Prostate gland (tissue), 2 donors: Measurements from ENCODE around the gene DNM3. TPM values are rescaled to one million over a fixed set of nuclear protein-coding genes. Genes with fewer than 3 reads are reported as not detected.

Source experiments
- DNase-seq: peaks from one replicate; pipeline ENCODE4 v3.0.0-alpha.2; 2019; ENCODE audit warnings: low spot score
- H3K27ac ChIP-seq, 2 donors: fragments of 200-600 bp; sonication (generic); 2 replicates each; pipeline ENCODE4 v1.5.1; 2017 to 2019
- H3K27me3 ChIP-seq: fragments of 200-600 bp; sonication (generic); replicated peaks from 2 replicates; pipeline ENCODE4 v1.5.1; 2019; ENCODE audit not compliant: insufficient read depth
- H3K36me3 ChIP-seq, 2 donors: fragments of 200-600 bp; sonication (generic); 1 replicate in 1 of 2; 2 replicates in 1 of 2; pipeline versions ENCODE4 v1.5.1 to v1.8.1; 2017 to 2019
- H3K4me1 ChIP-seq: fragments of 200-600 bp; sonication (generic); replicated peaks from 2 replicates; pipeline ENCODE4 v1.5.1; 2019
- H3K4me3 ChIP-seq, 2 donors: fragments of 200-600 bp; sonication (generic); 2 replicates each; pipeline ENCODE4 v1.5.1; 2017 to 2019
- H3K9me3 ChIP-seq: fragments of 200-600 bp; sonication (generic); 2 replicates; pipeline ENCODE4 v1.5.1; 2017
- POLR2A ChIP-seq: fragments of 450-650 bp; IDR thresholded peaks from one replicate; pipeline ENCODE4 v1.6.1; 2016; ENCODE audit warnings: antibody characterized with exemption, mild to moderate bottlenecking
- POLR2AphosphoS5 ChIP-seq: sonication (generic); formaldehyde crosslinking; IDR thresholded peaks from one replicate; pipeline ENCODE4 v1.6.1; 2017; ENCODE audit warnings: antibody characterized with exemption
- WGBS: methylation state at CpG from one replicate; pipeline ENCODE4 v1.1.5; 2018; 5-methylcytosine and 5-hydroxymethylcytosine counted together
- intact Hi-C: fragments of 100-400 bp; cut with DNase I; formaldehyde crosslinking; loops from one replicate; pipeline ENCODE4 v1.14.2; 2022
- total RNA-seq, 2 donors: library from RNA; depleted of rRNA; stranded (reverse); fragments of >200 nt; gene quantifications; one replicate each; pipeline ENCODE4 v1.1.0, GENCODE V29; 2016
- TF ChIP-seq, protein P1 (sequence below), 4 experiments: fragments of 200-600 bp in 2 of 4; fragments of 450-650 bp in 2 of 4; sonication (generic) in 2 of 4; IDR thresholded peaks; 1 replicate in 3 of 4; 2 replicates in 1 of 4; pipeline ENCODE4 v1.5.1; 2016 to 2019; ENCODE audit warnings: antibody characterized with exemption in 4 of 4, mild to moderate bottlenecking in 2 of 4, moderate library complexity in 2 of 4

The DNM3 gene
- total RNA-seq, 2 donors from 2014 or later, result 2.3 to 5.3 TPM

DNA sequence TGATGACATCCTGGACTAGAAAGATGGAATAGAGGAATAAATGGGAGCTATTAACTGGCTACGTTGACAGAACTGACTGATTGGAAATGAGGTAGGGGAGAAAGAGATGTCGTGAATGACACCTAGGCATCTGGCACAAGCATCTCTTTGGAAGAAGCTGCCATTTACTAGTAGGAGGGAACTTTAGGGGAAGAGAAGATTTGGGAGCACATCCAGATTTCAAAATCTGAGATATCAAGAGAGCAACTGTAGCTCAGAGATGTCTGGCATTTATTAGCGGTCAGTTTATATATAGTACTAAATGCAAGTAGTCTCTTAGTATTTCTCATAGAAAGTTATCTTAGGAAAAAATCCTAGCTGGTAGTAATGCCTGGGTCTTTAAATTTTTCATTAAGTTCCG lies 447.3 kb downstream of the DNM3 start:
- intact Hi-C loops, result loop anchor here (10.0 kb wide), 1 partner anchor 66 kb away; no protein-coding TSS in a partner anchor
- WGBS, result 92% methylated on average over 4 of the region's 4 CpGs

DNA sequence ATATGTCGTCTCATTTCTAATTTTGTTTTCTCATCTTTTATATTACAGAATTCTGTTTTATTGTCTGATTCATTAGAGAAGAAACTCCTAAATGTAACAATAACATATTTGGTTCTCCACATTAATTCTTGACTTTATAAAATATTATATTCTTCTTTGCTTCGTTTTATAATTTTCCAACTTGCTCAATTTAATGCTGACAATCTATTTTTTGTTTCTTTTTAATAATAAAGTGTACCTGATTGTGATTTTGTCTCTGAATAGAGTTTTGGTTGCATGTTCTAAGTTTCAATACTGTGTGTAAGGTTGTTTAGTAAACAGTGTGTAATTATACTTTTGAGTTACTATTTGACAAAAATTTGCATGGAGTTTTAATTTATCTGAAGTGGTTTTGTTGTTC lies 448.1 kb downstream of the DNM3 start:
- no peak for DNase-seq
- Histone ChIP-seq H3K4me3 (no peak overlapping the region), H3K27ac (no peak overlapping the region), H3K9me3 (no peaks in the 10 kb centered on the region), H3K27me3 (no peaks in the 10 kb centered on the region), H3K4me1 (no peaks in the 10 kb centered on the region), H3K36me3 (no peaks in the 10 kb centered on the region)
- 93% methylated on average over 2 of the region's 2 CpGs for WGBS
- intact Hi-C loops, result loop anchor here (10.0 kb wide), 1 partner anchor 65 kb away; no protein-coding TSS in a partner anchor
- TF ChIP-seq POLR2A (no peak), POLR2AphosphoS5 (no peak)
- TF ChIP-seq, protein P1, sequence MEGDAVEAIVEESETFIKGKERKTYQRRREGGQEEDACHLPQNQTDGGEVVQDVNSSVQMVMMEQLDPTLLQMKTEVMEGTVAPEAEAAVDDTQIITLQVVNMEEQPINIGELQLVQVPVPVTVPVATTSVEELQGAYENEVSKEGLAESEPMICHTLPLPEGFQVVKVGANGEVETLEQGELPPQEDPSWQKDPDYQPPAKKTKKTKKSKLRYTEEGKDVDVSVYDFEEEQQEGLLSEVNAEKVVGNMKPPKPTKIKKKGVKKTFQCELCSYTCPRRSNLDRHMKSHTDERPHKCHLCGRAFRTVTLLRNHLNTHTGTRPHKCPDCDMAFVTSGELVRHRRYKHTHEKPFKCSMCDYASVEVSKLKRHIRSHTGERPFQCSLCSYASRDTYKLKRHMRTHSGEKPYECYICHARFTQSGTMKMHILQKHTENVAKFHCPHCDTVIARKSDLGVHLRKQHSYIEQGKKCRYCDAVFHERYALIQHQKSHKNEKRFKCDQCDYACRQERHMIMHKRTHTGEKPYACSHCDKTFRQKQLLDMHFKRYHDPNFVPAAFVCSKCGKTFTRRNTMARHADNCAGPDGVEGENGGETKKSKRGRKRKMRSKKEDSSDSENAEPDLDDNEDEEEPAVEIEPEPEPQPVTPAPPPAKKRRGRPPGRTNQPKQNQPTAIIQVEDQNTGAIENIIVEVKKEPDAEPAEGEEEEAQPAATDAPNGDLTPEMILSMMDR (IDR thresholded peaks at IDR 0.05), result no peak

More for the DNA sequence above, 447.3 kb downstream of the DNM3 start:
- no peaks in the 10 kb centered on the region for H3K36me3 ChIP-seq
- no peak for DNase-seq
- no peak overlapping the region for H3K27ac ChIP-seq
- H3K9me3 ChIP-seq, result no peaks in the 10 kb centered on the region
- H3K4me3 ChIP-seq, result no peak overlapping the region
- no peaks in the 10 kb centered on the region for H3K27me3 ChIP-seq
- TF ChIP-seq POLR2AphosphoS5 (no peak), POLR2A (no peak)
- TF ChIP-seq, protein P1 (IDR thresholded peaks at IDR 0.05), result no peak
- H3K4me1 ChIP-seq, result no peaks in the 10 kb centered on the region

DNA sequence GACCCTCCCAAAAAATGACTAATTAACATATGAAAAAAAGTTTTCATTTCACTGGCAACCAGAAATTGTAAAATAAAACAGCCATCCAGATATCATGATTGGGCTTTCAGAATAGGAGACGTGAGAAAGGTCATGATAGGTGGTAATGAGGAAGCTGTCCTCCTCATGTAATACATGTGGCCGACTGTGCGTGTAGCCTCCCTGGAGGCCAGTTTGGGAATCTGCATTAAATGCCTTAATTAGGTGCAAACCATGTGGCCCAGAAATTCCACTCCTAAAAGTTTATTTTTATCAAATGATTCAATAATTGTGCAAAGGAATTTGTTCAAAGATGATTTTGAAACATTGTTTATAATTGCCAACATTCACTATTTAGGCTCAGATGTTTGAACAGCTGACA lies 451.5 kb downstream of the DNM3 start:
- Histone ChIP-seq H3K27ac (no peak overlapping the region), H3K9me3 (no peaks in the 10 kb centered on the region), H3K36me3 (no peaks in the 10 kb centered on the region), H3K4me3 (no peak overlapping the region), H3K27me3 (no peaks in the 10 kb centered on the region), H3K4me1 (no peaks in the 10 kb centered on the region)
- 96% methylated on average over 3 of the region's 3 CpGs for WGBS
- intact Hi-C loops, result no loop called here
- DNase-seq, result no peak
- no peak for TF ChIP-seq POLR2AphosphoS5
- TF ChIP-seq, protein P1 (IDR thresholded peaks at IDR 0.05), result no peak
- TF ChIP-seq POLR2A, result no peak

DNA sequence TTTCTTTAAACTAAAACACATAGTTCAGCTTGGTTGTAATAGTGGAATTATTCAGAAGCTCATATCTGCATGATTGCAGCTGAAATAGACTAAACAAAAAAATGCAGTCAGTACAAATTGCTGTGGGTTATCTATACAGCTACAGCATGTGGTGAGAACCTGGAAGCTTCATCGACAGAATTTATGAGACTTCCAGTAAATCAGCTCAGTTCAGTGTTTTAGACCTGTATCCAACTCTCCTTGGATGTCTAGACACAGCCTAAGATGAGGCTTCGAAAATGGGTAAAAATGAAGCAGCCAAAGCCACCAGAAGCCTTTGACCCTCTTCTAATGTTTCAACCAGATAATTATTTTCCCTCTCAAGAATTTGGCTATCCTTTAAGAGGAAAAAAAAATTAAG lies 452.1 kb downstream of the DNM3 start:
- no peak overlapping the region for H3K27ac ChIP-seq
- DNase-seq, result no peak
- intact Hi-C loops, result no loop called here

DNA sequence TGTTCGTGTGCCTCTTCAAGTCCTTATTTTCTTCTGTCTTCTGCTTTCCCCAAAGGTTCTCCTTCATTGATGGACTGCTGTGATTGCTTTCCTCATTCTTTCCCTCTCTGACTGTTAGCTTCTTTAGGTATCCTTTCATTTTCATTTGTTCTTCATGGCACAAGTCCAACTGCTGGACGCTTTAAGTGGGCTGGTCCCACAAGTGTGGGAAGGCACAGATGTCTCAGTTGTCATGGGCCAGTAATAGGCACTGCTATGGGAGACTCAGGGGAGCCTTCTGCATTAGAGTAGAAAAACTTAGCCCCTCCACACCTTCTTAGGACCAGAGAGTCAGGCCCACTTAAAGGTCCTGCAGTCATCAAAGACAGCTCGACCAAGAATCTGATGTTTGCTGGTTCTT lies 456.8 kb downstream of the DNM3 start:
- DNase-seq, result no peak
- intact Hi-C loops, result no loop called here
- Histone ChIP-seq H3K9me3 (no peaks in the 10 kb centered on the region), H3K27ac (no peak overlapping the region), H3K27me3 (no peaks in the 10 kb centered on the region), H3K36me3 (no peaks in the 10 kb centered on the region), H3K4me3 (no peak overlapping the region), H3K4me1 (no peaks in the 10 kb centered on the region)
- 90% methylated on average over 3 of the region's 3 CpGs for WGBS
- TF ChIP-seq, protein P1 (IDR thresholded peaks at IDR 0.05), result no peak
- TF ChIP-seq POLR2AphosphoS5, result no peak
- TF ChIP-seq POLR2A, result no peak

More for the DNA sequence above, 452.1 kb downstream of the DNM3 start:
- WGBS, result 50% methylated on average over 2 of the region's 2 CpGs
- Histone ChIP-seq H3K4me1 (no peaks in the 10 kb centered on the region), H3K9me3 (no peaks in the 10 kb centered on the region), H3K36me3 (no peaks in the 10 kb centered on the region), H3K4me3 (no peak overlapping the region), H3K27me3 (no peaks in the 10 kb centered on the region)
- TF ChIP-seq POLR2A (no peak), POLR2AphosphoS5 (no peak)
- TF ChIP-seq, protein P1 (IDR thresholded peaks at IDR 0.05), result no peak
